Measurements from ENCODE around the gene KRTAP19-5. TPM values are rescaled to one million over a fixed set of nuclear protein-coding genes. Genes with fewer than 3 reads are reported as not detected.
A peak's percentile ranks its signal among the peaks of the same experiment; 100 is the strongest.
"Not testable (repeated sequence)": the region's sequence is repeated elsewhere in the genome, so short reads cannot be mapped to it uniquely, and the experiment has no call there.

Gene KRTAP19-5
- total RNA-seq (ENCODE audit: unreplicated experiment), result not detected
- long read RNA-seq, result 0 reads

DNA sequence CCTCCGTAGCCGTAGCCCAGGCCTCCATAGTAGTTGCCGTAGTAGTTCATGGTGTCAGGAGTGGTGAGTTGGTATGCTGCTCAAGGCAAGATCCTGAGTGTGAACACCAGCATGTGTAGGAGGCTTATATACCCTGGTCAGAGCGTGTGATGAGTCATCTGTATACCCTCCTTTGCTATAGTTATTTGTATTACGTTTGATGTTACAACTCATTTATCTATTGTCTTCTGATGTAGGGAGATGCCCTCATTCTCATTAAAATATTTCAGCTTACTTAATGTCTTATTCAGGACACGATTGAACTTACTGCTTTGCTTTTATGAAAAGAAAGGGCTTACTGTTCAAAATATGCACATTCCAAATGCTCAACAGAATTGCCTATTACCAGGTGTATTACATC is at the start of gene KRTAP19-5:
Gene KRTAP19-5 (minus strand): TSS at position 101 of the 400 bp plus-strand sequence. CDS start 51 bp downstream, at position 50.
- H3K36me3 Mint-ChIP-seq (ENCODE audit: low read depth, unreplicated experiment), result no peaks in the 10 kb centered on the region
- H3K27ac Mint-ChIP-seq (ENCODE audit: unreplicated experiment), result no peak within 1 kb of the TSS
- H3K4me1 Mint-ChIP-seq (ENCODE audit: unreplicated experiment), result no peaks in the 10 kb centered on the region
- DNase-seq (ENCODE audit: low spot score), result no peak
- no peak within 1 kb of the TSS for H3K4me3 Mint-ChIP-seq (ENCODE audit: unreplicated experiment)
- TF ChIP-seq, protein P1, sequence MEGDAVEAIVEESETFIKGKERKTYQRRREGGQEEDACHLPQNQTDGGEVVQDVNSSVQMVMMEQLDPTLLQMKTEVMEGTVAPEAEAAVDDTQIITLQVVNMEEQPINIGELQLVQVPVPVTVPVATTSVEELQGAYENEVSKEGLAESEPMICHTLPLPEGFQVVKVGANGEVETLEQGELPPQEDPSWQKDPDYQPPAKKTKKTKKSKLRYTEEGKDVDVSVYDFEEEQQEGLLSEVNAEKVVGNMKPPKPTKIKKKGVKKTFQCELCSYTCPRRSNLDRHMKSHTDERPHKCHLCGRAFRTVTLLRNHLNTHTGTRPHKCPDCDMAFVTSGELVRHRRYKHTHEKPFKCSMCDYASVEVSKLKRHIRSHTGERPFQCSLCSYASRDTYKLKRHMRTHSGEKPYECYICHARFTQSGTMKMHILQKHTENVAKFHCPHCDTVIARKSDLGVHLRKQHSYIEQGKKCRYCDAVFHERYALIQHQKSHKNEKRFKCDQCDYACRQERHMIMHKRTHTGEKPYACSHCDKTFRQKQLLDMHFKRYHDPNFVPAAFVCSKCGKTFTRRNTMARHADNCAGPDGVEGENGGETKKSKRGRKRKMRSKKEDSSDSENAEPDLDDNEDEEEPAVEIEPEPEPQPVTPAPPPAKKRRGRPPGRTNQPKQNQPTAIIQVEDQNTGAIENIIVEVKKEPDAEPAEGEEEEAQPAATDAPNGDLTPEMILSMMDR (IDR thresholded peaks at IDR 0.05; ENCODE audit: unreplicated experiment), result no peak
- no peaks in the 10 kb centered on the region for H3K27me3 Mint-ChIP-seq (ENCODE audit: unreplicated experiment)
- no peaks in the 10 kb centered on the region for H3K9me3 Mint-ChIP-seq (ENCODE audit: unreplicated experiment)

DNA sequence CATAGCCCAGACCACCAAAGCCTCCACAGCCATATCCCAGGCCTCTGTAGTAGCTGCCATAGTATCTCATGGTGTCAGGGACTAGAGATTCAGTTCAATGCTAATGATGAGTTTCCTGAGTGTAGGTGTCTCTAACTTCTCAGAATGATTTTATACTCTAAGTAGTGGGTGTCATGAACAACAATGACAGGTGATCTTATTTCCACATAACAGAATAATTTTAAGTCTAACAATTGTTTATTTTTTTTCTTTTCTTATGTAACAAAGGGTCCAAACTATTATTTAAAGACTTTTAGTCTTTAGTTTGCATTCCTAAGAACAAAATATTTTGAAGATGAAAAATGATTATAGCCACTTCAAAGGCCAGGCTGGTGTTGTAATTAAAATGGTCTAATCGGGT is 39.8 kb upstream of the KRTAP19-5 start, which contains the start of gene KRTAP19-6:
Gene KRTAP19-6 (minus strand): TSS at position 101 of the 400 bp plus-strand sequence. CDS start 31 bp downstream, at position 70.
- Mint-ChIP-seq H3K27me3 (ENCODE audit: unreplicated experiment) (no peaks in the 10 kb centered on the region), H3K4me3 (ENCODE audit: unreplicated experiment) (no peak within 1 kb of the TSS), H3K4me1 (ENCODE audit: unreplicated experiment) (no peaks in the 10 kb centered on the region), H3K36me3 (ENCODE audit: low read depth, unreplicated experiment) (no peaks in the 10 kb centered on the region), H3K9me3 (ENCODE audit: unreplicated experiment) (no peaks in the 10 kb centered on the region), H3K27ac (ENCODE audit: unreplicated experiment) (no peak within 1 kb of the TSS)
- no peak for DNase-seq (ENCODE audit: low spot score)
- TF ChIP-seq, protein P1 (IDR thresholded peaks at IDR 0.05; ENCODE audit: unreplicated experiment), result no peak

DNA sequence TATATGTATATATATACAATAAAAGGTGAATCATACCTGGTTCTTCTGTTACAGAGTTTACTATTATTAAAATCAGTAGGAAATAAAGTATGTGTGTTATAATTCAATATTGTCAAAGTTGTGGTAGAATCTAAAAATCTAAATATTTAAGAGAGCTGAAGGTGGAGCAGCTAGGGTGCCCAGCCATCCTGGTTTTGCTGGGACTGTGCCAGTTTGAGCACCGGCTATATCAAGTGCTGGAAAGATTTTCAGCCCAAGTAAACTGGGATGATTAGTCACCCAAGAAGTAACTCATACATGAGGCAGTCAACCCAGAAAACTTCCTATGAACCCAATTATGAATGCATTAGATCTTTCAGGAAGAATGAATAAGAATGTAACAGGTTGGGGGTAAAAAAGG is 16.9 kb upstream of the KRTAP19-5 start:
- Mint-ChIP-seq H3K36me3 (ENCODE audit: low read depth, unreplicated experiment) (no peaks in the 10 kb centered on the region), H3K27me3 (ENCODE audit: unreplicated experiment) (no peaks in the 10 kb centered on the region), H3K9me3 (ENCODE audit: unreplicated experiment) (no peaks in the 10 kb centered on the region), H3K4me3 (ENCODE audit: unreplicated experiment) (no peak overlapping the region), H3K27ac (ENCODE audit: unreplicated experiment) (no peak overlapping the region), H3K4me1 (ENCODE audit: unreplicated experiment) (no peaks in the 10 kb centered on the region)
- TF ChIP-seq, protein P1 (IDR thresholded peaks at IDR 0.05; ENCODE audit: unreplicated experiment), result no peak
- DNase-seq (ENCODE audit: low spot score), result no peak

DNA sequence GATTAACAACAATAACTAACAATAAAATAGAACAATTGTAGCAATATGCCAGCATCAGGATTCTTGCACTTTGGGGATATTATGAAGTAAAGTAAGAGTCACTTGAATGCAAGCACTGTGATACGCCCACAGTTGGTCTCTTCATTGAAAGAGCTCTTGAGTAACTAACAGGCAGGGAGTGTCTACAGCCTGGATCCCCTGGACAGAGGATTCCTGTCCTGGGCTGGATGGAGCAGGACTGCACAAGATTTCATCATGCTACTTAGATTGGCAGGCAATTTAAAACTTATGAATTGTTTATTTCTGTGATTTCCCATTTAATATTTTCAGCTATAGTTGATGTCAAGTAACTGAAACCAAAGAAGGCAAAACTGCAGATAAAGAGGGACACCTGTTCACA is 13.7 kb upstream of the KRTAP19-5 start:
- Mint-ChIP-seq H3K27me3 (ENCODE audit: unreplicated experiment) (no peaks in the 10 kb centered on the region), H3K4me1 (ENCODE audit: unreplicated experiment) (no peaks in the 10 kb centered on the region), H3K27ac (ENCODE audit: unreplicated experiment) (no peak overlapping the region), H3K36me3 (ENCODE audit: low read depth, unreplicated experiment) (no peaks in the 10 kb centered on the region), H3K9me3 (ENCODE audit: unreplicated experiment) (no peaks in the 10 kb centered on the region), H3K4me3 (ENCODE audit: unreplicated experiment) (no peak overlapping the region)
- TF ChIP-seq, protein P1 (IDR thresholded peaks at IDR 0.05; ENCODE audit: unreplicated experiment), result no peak
- no peak for DNase-seq (ENCODE audit: low spot score)

DNA sequence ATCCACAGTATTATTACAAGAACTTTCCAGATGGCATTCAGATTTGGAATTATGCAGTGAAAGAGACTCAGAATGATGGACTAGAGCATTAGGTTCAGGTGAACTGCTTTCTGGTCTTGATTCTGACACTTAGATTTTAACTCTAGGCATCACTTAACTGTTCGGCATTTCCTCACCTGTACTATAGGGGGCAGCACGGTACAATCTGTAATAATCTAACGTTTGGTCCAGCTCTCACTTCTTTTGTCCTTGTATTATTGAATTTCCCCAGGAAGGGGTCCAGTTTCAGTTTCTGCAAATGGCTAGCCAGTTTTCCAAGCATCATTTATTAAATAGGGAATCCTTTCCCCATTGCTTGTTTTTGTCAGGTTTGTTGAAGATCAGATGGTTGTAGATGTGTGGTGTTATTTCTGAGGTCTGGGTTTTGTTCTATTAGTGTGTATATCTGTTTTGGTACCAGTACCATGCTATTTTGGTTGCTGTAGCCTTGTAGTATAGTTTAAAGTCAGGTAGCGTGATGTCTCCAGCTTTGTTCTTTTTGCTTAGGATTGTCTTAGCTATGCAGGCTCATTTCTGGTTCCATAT is 3.8 kb upstream of the KRTAP19-5 start:
- TF ChIP-seq, protein P1 (IDR thresholded peaks at IDR 0.05; ENCODE audit: unreplicated experiment), result peak; percentile 71
- not testable (repeated sequence) for H3K27me3 Mint-ChIP-seq (ENCODE audit: unreplicated experiment); H3K9me3 Mint-ChIP-seq (ENCODE audit: unreplicated experiment); H3K27ac Mint-ChIP-seq (ENCODE audit: unreplicated experiment); H3K4me3 Mint-ChIP-seq (ENCODE audit: unreplicated experiment); DNase-seq (ENCODE audit: low spot score); H3K36me3 Mint-ChIP-seq (ENCODE audit: low read depth, unreplicated experiment); H3K4me1 Mint-ChIP-seq (ENCODE audit: unreplicated experiment)
